Measurements from ENCODE around the gene COL8A2. TPM values are rescaled to one million over a fixed set of nuclear protein-coding genes. Genes with fewer than 3 reads are reported as not detected.

COL8A2 gene
- polyA plus RNA-seq, 4 donors = 0.27 to 1.3 (median 0.32) TPM; not detected in 1

DNA sequence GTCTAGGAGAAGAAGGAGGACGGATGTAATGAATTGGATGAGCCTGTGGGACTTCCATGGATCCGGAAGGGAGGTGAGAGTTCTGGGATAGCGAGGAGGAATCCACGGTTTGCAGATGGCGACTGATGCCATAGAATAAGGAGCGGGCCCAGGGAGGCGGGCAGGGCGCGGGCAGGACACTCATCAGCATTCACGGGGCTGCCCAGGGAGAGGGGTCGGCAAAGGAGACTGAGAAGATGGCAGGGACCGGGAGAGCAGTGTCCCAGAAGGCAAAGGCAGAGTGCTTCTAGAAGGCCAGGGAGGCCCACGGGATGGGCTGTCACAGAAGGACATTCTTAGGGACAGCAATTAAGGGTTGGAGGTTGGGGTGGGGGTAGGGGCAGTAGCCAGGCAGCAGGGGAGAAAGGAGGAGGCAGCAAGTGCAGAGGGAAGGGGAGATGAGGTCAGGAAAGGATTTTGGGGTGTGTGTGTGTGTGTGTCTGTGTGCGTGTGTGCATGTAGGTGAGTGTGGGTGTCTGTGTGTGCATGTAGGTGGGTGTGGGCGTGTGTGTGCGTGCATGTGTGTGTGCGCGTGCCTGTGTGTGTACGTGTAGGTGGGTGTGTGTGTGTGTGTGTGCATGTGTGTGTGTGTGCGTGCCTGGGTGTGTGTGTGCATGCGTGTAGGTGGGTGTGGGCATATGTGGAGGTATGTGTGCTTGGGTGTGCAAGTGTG is 1.1 kb upstream of the COL8A2 start:
- no peaks in the 10 kb centered on the region for H3K36me3 ChIP-seq (ENCODE audit: control insufficient read depth in 3 of 3, insufficient read depth in 2 of 3, low read depth in 1 of 3, low read length in 3 of 3)
- H3K27me3 ChIP-seq (ENCODE audit: control insufficient read depth in 3 of 3, insufficient read depth in 3 of 3, low read length in 3 of 3) = peaks cover 3 to 44% (median 8%) of the 10 kb centered on the region in 3 donors
- no peak overlapping the region for H3K27ac ChIP-seq (ENCODE audit: low read depth in 1 of 3, low read length in 2 of 3)
- 71 to 85% (median 84%) methylated on average over 21 of the region's 21 CpGs for WGBS, 3 donors
- no peak overlapping the region for H3K4me3 ChIP-seq (ENCODE audit: low read depth in 1 of 3, low read length in 3 of 3)
- DNase-seq (no peak), FAIRE-seq (no peak)
- no peaks in the 10 kb centered on the region for H3K9me3 ChIP-seq (ENCODE audit: control insufficient read depth in 2 of 2, insufficient read depth in 1 of 2, low read depth in 1 of 2, low read length in 1 of 2)
- H3K4me1 ChIP-seq (ENCODE audit: control insufficient read depth in 3 of 3, insufficient read depth in 2 of 3, low read depth in 1 of 3, low read length in 2 of 3) = peaks cover 0 to 16% (median 0%) of the 10 kb centered on the region in 3 donors

DNA sequence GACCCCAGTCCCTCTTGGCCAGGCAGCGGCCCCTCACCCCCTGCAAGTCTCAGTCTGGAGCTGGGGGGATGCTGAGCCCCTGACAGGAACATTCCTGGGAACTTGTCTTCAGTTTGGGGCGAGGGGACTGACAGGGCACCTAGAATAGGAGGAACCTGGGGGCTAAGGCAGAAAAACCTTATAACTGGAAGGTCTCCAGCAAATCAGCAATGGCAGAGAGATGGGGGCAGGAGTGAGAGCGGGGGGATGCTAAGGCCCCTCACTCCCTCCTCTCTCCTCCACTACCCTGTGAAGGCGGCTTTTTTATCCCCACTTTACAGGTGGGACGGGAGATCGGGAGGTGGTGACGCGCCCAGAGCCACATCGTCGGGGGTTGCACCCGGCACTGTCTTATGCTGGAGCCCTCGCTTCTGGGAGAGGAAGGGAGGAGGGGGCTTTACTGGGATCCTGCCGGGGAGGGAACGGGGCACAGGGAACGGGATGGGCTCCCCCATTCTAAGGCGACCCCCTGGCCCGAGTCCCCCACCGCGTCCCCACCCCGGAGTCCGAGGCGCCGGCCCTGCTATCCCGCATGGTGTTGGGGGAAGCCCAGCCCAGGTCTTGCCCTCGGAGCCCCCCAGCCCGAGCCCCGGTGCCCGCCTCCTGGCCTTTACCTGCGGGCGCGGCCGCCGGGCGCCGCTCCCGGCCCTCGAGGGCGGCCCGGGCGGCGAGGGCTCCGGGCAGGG is 456 bp downstream of the COL8A2 start:
- Histone ChIP-seq H3K36me3 (ENCODE audit: control insufficient read depth in 3 of 3, insufficient read depth in 2 of 3, low read depth in 1 of 3, low read length in 3 of 3) (no peaks in the 10 kb centered on the region), H3K4me1 (ENCODE audit: control insufficient read depth in 3 of 3, insufficient read depth in 2 of 3, low read depth in 1 of 3, low read length in 2 of 3) (peaks cover 0 to 16% (median 0%) of the 10 kb centered on the region in 3 donors), H3K9me3 (ENCODE audit: control insufficient read depth in 2 of 2, insufficient read depth in 1 of 2, low read depth in 1 of 2, low read length in 1 of 2) (no peaks in the 10 kb centered on the region), H3K27ac (ENCODE audit: low read depth in 1 of 3, low read length in 2 of 3) (no peak overlapping the region), H3K27me3 (ENCODE audit: control insufficient read depth in 3 of 3, insufficient read depth in 3 of 3, low read length in 3 of 3) (peaks cover 3 to 44% (median 8%) of the 10 kb centered on the region in 3 donors), H3K4me3 (ENCODE audit: low read depth in 1 of 3, low read length in 3 of 3) (peak overlapping the region in 1 of 3 donors; percentile 39)
- FAIRE-seq = no peak
- WGBS, 3 donors = 19 to 23% (median 22%) methylated on average over 23 to 42 of the region's 42 CpGs
- no peak for DNase-seq

DNA sequence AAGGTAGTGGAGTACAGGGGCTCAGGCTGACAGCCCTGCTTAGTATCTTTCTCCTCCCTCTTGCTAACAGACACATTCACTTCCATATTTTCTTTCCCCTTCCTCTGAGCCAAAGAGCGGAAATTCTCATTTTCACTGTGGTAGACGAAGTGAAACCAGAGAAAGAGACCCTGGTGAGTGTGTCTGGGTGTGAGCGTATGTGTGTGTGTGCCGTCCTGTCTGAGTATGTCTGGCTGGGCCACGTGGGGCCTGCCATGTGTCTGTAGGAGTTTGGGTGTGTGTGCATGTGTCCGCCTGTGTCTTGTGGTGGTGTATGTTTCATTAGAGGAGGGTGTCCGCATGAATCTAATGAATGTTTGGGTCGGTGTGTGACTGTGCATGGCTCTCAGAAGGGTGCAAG is 1.7 kb downstream of the COL8A2 start:
- Histone ChIP-seq H3K27me3 (ENCODE audit: control insufficient read depth in 3 of 3, insufficient read depth in 3 of 3, low read length in 3 of 3) (peaks cover 3 to 45% (median 8%) of the 10 kb centered on the region in 3 donors), H3K4me3 (ENCODE audit: low read depth in 1 of 3, low read length in 3 of 3) (no peak overlapping the region), H3K9me3 (ENCODE audit: control insufficient read depth in 2 of 2, insufficient read depth in 1 of 2, low read depth in 1 of 2, low read length in 1 of 2) (no peaks in the 10 kb centered on the region), H3K36me3 (ENCODE audit: control insufficient read depth in 3 of 3, insufficient read depth in 2 of 3, low read depth in 1 of 3, low read length in 3 of 3) (no peaks in the 10 kb centered on the region), H3K27ac (ENCODE audit: low read depth in 1 of 3, low read length in 2 of 3) (no peak overlapping the region), H3K4me1 (ENCODE audit: control insufficient read depth in 3 of 3, insufficient read depth in 2 of 3, low read depth in 1 of 3, low read length in 2 of 3) (peaks cover 0 to 14% (median 0%) of the 10 kb centered on the region in 3 donors)
- FAIRE-seq (no peak), DNase-seq (no peak)
- 57 to 63% (median 60%) methylated on average over 8 of the region's 8 CpGs for WGBS, 3 donors

DNA sequence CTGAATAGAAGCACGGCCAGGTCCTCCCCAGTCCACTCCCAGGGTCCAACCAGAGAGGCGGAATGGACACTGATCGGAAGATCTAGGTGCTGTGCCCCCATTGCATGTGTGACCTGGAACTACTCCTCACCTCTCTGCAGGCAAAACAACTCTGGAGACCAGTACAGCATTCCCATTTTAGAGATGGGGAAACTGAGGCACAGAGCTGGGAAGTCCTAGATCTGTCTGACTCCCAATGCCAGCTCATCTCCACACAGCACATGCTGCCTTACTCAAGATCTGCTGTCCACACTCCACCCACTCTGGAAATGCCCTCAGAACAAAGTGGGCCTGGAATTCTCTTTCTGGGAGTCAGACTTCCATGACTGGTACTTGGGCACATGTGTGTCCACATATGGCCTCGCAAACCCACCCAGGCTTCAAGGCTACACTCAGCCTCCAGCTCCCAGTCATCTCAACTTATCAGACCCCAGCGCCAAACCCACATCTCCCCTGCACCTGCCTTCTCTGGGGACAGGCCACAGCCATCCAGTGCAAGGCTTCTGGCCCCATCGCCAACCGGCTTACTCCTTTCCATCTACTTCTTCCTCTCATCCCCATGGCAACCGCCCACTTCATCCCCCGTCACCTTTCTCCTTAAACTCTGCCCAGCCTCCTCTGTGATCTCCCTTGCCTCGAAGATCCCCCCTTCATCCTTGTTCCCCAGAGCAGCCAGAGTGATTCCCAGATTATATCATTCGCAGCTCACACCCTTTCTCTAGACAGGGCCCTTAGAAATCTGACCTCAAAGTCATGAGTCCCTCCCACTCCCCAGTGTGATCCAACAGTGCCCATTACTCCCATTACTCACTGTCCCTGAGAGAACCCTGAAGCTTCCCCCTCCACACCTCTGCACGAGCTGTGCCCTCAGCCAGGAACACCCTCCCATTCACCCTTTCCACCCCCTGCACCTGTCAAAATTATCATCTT is 2.7 kb downstream of the COL8A2 start:
- peaks cover 0 to 4% (median 0%) of the 10 kb centered on the region in 3 donors for H3K4me1 ChIP-seq (ENCODE audit: control insufficient read depth in 3 of 3, insufficient read depth in 2 of 3, low read depth in 1 of 3, low read length in 2 of 3)
- WGBS, 3 donors = 81 to 87% (median 83%) methylated on average over 12 of the region's 12 CpGs
- peaks cover 3 to 47% (median 8%) of the 10 kb centered on the region in 3 donors for H3K27me3 ChIP-seq (ENCODE audit: control insufficient read depth in 3 of 3, insufficient read depth in 3 of 3, low read length in 3 of 3)
- H3K36me3 ChIP-seq (ENCODE audit: control insufficient read depth in 3 of 3, insufficient read depth in 2 of 3, low read depth in 1 of 3, low read length in 3 of 3) = no peaks in the 10 kb centered on the region
- FAIRE-seq (no peak), DNase-seq (no peak)
- no peak overlapping the region for H3K27ac ChIP-seq (ENCODE audit: low read depth in 1 of 3, low read length in 2 of 3)
- no peaks in the 10 kb centered on the region for H3K9me3 ChIP-seq (ENCODE audit: control insufficient read depth in 2 of 2, insufficient read depth in 1 of 2, low read depth in 1 of 2, low read length in 1 of 2)
- no peak overlapping the region for H3K4me3 ChIP-seq (ENCODE audit: low read depth in 1 of 3, low read length in 3 of 3)

DNA sequence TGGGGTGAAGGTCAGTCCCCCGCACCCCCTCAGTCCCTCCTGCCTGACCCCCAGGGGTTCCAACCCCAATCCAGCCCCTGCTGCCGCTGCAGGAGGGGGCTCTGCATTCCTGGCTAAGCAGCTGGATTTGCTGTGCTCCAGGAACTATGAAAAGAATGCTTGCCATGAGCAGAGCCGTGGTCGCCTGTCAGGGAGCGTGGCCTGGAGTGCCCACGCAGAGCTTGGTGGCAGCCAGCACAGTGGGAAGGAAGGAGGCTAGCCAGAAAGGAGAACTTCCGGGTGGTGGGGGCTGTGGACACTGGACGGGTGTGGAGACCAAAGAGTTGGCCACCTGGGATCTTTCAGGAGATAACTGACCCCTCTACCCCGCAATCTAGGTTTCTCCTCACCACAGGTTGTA is 5.6 kb downstream of the COL8A2 start:
- no peak overlapping the region for H3K27ac ChIP-seq (ENCODE audit: low read depth in 1 of 3, low read length in 2 of 3)
- DNase-seq = no peak
- H3K4me3 ChIP-seq (ENCODE audit: low read depth in 1 of 3, low read length in 3 of 3) = no peak overlapping the region
- peaks cover 1 to 30% (median 3%) of the 10 kb centered on the region in 3 donors for H3K27me3 ChIP-seq (ENCODE audit: control insufficient read depth in 3 of 3, insufficient read depth in 3 of 3, low read length in 3 of 3)
- no peaks in the 10 kb centered on the region for H3K4me1 ChIP-seq (ENCODE audit: control insufficient read depth in 3 of 3, insufficient read depth in 2 of 3, low read depth in 1 of 3, low read length in 2 of 3)
- WGBS, 3 donors = 74 to 76% (median 75%) methylated on average over 9 of the region's 9 CpGs
- no peaks in the 10 kb centered on the region for H3K9me3 ChIP-seq (ENCODE audit: control insufficient read depth in 2 of 2, insufficient read depth in 1 of 2, low read depth in 1 of 2, low read length in 1 of 2)
- H3K36me3 ChIP-seq (ENCODE audit: control insufficient read depth in 3 of 3, insufficient read depth in 2 of 3, low read depth in 1 of 3, low read length in 3 of 3) = no peaks in the 10 kb centered on the region
- no peak for FAIRE-seq

DNA sequence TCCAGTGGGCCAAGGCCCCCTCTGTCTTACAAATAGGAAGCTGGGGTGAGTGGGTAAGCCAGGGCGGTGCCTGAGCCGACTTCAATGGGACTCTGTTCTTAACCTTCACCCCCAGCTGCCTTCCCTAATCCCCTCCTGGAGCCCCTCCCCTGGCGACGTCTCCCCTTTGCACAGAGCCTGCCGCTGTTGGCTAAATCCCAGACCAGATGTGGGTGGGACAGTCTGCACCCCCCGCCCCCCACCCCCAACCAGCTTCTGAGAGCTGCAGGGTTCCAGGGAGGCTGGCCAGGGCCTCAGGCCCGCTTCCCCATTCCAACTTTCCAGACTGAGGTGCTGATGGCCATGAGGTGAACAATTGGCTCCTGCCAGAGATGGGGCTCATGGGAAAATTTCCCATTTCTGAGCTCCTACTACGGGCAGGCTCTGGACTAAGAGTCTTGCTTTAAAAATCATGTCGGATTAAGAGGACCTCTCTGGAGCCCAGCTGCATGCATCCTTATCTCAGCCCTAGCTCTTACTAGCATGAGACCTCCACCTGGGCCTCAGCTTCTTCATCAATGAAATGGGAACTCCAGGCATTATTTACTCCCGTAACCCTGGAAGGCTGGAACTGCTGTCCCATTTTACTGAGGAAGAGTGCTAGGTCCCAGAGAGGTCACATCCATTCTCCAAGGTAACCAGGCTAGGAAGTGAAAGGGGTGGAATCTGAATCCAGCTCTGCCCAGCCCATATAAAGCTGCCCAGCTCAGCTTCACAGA is 6.4 kb downstream of the COL8A2 start:
- DNase-seq = no peak
- H3K4me1 ChIP-seq (ENCODE audit: control insufficient read depth in 3 of 3, insufficient read depth in 2 of 3, low read depth in 1 of 3, low read length in 2 of 3) = no peaks in the 10 kb centered on the region

DNA sequence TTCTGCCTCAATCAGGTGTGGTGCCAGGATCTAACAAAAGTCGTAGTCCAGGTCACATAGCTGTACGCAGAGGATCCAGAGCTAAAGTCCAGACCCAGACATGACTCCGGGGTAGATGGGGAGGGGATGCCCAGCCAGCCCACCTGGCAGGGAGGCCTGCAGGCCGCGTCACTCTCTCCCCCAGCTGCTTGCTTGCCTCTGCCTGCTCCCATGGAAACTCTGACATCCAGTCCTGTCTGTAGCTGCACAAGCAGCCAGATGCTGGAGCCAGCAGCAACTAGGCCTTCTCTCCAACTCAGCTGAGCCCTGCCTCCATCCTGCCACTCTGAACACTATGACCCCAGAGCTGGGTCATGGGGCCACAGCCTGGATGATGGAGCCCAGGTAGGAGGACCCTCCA is 8.1 kb downstream of the COL8A2 start:
- FAIRE-seq (no peak), DNase-seq (no peak)
- WGBS, 3 donors = 86 to 91% (median 87%) methylated on average over 5 of the region's 5 CpGs
- H3K4me1 ChIP-seq (ENCODE audit: control insufficient read depth in 3 of 3, insufficient read depth in 2 of 3, low read depth in 1 of 3, low read length in 2 of 3) = no peaks in the 10 kb centered on the region
- no peak overlapping the region for H3K27ac ChIP-seq (ENCODE audit: low read depth in 1 of 3, low read length in 2 of 3)
- no peaks in the 10 kb centered on the region for H3K9me3 ChIP-seq (ENCODE audit: control insufficient read depth in 2 of 2, insufficient read depth in 1 of 2, low read depth in 1 of 2, low read length in 1 of 2)
- H3K36me3 ChIP-seq (ENCODE audit: control insufficient read depth in 3 of 3, insufficient read depth in 2 of 3, low read depth in 1 of 3, low read length in 3 of 3) = no peaks in the 10 kb centered on the region
- no peak overlapping the region for H3K4me3 ChIP-seq (ENCODE audit: low read depth in 1 of 3, low read length in 3 of 3)
- peaks cover 0 to 5% (median 0%) of the 10 kb centered on the region in 3 donors for H3K27me3 ChIP-seq (ENCODE audit: control insufficient read depth in 3 of 3, insufficient read depth in 3 of 3, low read length in 3 of 3)

More for the DNA sequence above, 6.4 kb downstream of the COL8A2 start:
- no peaks in the 10 kb centered on the region for H3K9me3 ChIP-seq (ENCODE audit: control insufficient read depth in 2 of 2, insufficient read depth in 1 of 2, low read depth in 1 of 2, low read length in 1 of 2)
- FAIRE-seq = no peak
- no peaks in the 10 kb centered on the region for H3K36me3 ChIP-seq (ENCODE audit: control insufficient read depth in 3 of 3, insufficient read depth in 2 of 3, low read depth in 1 of 3, low read length in 3 of 3)
- 60 to 71% (median 60%) methylated on average over 10 of the region's 10 CpGs for WGBS, 3 donors
- H3K27ac ChIP-seq (ENCODE audit: low read depth in 1 of 3, low read length in 2 of 3) = no peak overlapping the region
- no peak overlapping the region for H3K4me3 ChIP-seq (ENCODE audit: low read depth in 1 of 3, low read length in 3 of 3)
- peaks cover 0 to 21% (median 0%) of the 10 kb centered on the region in 3 donors for H3K27me3 ChIP-seq (ENCODE audit: control insufficient read depth in 3 of 3, insufficient read depth in 3 of 3, low read length in 3 of 3)
